ENCODE data around the gene PIEZO1.
A peak's percentile ranks its signal among the peaks of the same experiment; 100 is the strongest.

PIEZO1 gene

DNA sequence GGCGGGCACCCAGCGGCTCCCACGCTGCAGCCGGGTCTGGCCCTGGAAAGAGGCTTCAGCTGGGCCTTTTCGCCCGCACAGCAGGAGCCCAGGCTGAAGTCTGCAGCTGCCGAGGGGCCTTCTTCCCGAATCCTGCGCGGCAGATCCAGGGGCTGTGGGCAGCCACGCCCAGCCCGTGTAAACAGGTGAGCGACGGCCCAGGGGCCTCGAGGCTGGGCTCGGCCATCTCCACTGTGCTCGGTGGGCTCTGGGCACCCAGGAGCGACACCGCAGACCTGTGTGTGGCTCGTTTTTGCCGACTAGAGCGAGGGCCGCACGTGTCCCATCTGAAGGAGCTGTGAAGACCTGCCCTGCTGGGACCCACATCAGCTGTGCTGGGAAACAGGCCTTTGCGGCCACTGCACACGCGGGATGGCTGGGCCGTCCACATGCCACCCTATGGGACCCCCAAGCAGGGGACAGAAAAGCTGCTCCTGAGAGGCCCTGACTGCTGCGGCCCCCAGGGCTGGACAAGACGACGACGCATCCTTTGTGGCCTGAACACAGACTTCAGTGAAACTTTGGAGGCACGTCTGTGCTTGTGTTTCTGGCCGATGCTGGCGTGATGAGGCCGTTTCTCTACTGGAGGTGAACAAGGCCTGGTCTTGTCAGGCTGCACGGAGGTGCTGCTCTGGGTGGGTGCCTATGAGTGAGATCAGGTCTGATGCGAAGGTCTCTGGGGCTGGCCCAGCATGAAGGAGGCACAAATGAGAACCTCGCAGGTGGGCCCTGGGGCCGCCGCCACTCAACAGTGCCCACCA, 31.9 kb upstream of the PIEZO1 start:
- DNase-seq: no peak

DNA sequence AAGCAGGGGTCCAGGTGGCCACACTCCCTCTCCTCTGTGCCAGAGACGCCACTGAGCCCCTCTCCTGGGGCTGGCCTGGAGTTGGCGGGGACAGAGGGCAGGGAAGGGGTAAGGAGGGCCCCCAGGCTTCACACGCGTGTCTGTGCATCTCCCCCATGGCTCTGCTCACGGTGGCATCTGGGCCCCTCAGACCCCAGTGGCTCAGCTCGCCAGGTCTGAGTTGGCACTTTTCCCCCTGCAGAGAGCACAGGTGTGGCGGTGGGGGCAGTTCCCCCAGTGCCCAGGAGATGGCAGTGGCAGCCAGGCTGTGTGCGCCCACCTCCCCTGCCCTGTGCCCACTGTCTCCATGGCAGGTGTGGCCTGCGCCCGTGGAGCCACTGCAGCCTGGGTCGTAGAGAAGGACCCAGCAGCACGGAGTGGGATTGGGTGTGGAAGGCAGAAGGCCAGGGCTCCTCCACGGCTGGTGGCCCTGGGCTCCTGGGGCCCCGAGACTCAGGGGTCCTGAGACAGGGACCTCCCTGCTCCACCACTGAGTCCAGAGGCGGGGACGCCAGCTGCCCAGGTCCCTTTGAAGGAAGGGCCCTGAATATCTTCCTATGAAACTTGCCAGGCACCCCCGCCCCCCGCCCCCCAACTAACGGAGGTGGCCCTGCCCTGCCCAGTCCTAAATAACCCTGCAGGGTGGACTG, 31.0 kb upstream of the PIEZO1 start:
- DNase-seq: peak in 2 of 4 experiments; percentile 22 to 56

DNA sequence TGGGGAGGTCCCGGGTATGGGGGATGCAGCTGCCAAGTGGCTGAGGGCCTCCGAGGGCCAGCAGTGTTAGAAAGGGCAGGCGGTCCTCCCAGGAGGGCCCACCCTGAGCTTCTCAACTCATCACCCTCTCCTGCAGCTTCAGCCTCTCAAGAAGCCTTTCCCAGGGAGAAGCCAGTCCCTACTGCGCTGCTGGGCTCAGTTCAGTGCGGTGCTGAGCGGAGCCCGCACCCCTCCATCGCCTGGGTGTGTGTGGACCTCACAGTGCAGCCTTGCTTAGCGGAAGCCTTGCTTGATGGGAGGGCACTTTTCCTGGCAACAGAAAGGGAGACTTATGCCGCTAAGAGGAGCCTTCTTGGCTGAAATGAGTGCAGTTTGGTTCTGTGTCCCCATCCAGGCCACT, 30.2 kb upstream of the PIEZO1 start:
- no peak for DNase-seq

DNA sequence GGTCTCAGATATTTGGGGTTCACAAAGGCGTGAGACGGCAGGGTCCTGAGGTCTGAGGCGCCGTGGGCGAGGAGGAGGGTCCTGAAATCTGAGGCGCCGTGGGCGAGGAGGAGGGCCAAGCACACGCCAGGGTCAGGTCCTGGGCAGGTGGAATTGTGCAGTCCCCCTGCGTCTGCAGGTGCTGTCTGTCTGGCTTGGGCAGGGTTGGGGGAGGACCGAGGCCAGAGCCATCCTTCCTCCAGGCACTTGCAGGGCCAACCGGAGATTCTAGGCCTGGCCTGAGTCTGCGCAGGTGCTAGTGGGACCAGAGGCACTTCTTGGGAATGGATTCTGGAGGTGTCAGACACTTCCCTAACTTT, 29.1 kb upstream of the PIEZO1 start:
- no peak for DNase-seq

DNA sequence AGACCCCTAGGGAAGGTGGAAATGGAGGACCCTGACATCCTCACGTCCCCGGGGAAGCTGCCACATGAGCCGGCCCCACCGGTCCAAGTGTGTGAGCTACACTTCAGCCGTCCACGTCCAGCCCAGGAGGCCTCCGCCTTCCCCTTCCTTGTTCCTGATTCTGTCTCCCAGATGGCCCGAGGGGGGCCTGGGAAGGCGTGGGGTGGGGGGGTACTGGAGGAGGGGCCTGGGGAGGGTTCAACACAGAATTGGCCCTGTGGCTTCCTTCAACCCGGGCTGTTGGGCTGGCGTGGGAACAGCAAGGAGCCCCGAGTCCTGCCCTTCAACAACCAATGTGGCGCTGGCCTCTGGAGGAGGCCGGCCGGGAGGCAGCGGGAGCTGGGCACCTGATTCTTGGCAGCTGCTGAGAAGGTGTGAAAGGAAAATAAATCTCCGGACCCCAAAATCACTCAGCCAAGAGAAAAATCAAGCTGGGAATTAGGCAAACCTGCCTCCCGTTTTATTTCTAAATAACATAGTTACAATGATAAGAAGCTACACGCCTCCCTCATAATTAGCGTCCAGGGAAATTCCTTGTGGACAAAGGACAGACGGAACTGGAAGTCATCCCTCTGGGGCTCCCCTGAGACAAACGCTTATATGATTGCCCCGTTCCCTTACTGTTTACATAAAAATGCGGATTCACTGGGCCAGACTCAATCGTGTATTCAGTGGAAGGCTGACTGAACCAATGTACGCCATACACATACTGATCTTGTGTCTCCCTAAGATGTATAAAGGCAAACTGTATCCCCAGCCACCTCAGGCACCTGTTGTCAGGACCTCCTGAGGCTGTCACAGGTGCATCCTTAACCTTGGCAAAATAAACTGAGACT, 28.5 kb upstream of the PIEZO1 start:
- DNase-seq: no peak

DNA sequence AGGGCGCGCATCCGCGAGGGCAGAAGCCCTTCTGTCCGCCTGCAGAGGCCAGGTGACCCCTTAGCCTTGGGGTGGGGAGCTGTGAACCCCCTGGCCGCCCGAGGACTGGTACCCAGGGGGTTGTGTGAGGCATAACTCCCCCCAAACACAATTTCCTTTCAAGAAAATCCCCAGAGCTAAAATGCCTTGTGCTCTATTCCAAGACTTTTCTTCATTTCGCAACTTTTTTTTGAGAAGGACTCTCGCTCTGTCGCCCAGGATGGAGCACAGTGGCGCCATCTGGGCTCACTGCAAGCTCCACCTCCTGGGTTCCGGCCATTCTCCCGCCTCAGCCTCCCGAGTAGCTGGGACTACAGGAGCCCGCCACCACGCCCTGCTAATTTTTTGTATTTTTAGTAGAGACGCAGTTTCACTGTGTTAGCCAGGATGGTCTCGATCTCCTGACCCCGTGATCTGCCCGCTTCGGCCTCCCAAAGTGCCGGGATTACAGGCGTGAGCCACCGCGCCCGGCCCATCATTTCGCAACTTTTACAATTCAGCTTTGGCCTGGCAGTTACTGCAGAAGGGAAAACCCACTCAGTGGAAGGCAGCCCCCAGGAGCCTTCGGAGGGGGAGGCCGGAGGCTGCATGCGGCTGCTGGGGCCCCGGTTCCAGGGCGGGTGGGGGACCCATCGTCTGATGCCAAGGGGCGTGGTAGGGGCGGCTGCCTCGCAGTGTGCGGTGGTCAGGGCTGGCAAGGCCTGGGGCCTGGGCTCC, 27.7 kb upstream of the PIEZO1 start:
- no peak for DNase-seq

DNA sequence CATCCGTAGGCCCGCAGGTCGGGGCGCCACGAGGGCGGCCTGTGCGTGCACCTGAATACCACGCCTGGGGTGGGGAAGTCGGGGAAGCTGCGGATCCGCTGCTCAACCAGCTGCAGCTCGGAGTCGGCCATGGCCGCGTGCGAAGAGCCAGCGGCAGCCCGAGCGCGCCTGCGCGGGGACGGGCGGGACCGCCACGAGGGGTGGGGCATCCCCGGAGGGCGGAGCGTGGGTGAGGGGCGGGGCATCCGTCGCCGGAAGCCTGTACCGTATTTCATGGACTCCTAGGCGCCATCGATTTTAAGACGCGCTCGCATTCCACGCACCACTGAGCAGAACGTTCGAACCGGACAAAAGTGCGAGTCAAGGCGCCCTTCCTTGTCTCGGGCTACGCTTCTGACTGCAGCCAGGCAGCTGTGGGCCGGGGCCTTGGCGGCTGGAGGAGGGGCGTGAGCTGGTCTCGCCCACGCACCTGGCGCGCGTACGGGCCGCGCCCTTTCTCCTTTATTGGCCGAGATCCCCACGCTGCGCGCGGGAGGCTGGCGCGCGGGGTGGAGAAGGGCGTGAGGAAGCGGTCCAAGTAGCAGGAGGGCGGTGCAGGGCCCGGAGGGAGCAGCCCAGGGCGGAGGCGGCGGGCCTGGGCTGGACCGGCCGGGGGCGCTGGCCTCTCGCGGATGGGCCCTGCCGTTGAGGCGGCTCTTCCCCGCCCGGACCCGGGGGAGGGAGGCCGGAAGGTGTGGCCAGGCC, 26.9 kb upstream of the PIEZO1 start, which contains the start of gene APRT:
Gene APRT (minus strand): TSS at position 160 of the 744 bp plus-strand sequence. CDS start 29 bp downstream, at position 131.
- DNase-seq: peak; percentile 95 to 98 (median 98)

DNA sequence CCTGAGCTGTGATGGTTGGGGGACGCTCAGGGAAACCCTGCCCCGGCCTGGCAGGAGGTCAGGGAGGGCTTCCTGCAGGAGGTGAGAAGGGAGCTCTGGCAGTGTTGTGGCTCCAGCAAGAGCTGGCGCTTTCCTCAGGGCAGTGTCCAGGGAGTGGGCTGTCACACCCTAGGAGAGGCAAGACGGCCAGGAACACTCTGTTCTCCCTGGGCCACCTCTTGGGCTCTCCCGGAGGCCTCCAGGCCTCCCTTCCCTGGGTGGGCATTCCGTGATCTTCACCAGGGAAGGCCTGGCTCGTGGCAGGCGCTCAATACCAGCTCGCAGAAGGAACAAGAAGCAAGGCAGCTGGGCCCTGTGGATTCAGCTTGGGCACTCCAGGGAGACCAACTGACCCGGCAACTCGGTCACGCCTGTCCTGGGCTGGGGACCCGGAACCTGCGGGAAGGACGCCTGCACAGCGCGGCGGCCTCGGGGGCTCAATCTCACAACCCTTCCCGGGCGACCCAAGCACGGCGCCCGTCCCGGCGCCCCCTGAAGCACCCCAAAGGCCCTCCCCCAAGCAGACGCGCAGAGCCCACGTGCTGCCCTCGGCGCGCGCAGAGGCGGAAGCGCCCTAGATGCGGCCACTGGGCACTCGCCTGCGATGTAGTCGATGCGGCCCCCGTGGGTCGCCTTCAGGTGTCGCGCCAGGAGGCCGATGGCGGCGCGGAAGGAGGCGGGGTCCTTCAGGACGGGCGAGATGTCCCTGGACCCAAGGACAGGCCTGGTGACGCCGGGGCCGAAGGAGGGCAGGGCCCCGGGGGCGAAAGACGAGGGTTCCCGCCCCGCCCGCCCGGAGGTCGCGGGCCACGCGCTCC, 26.1 kb upstream of the PIEZO1 start:
- peak in 3 of 4 experiments; percentile 40 to 69 (median 59) for DNase-seq

DNA sequence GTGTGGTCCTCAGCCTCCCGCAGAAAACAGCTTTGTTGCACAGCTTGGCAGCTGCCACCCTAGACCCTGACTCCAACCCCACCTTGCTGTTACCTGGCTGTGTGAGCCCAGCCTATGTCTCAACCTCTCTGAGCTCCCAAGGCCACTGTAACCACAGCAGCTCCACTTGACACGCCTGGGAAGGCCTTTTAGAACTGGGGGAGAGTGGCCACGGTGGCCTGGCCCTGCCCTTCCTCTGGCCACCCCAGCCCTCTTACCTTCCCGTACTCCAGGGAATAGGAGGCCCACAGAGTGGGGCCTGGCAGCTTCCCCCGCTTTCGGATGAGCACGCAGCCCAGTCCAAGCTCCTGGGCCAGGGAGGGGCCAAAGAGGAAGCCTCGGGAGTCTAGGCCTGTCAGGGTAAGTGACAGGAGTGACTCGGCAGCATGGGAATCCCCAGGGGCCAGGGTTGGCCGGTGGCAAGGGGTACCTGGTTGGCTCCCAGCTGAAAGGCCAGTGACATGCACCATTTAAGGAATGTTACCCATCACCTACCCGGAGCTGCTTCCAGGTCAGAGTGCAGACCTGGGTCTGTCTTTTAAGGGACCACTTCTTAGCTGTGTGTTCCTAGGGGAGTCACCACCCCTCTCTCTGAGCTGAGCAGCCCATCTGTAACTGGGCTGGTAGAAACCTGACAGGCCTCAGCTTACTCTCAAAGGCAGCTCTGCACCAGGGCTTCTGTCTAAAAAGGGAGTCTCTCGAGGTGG, 25.3 kb upstream of the PIEZO1 start:
- DNase-seq: no peak

DNA sequence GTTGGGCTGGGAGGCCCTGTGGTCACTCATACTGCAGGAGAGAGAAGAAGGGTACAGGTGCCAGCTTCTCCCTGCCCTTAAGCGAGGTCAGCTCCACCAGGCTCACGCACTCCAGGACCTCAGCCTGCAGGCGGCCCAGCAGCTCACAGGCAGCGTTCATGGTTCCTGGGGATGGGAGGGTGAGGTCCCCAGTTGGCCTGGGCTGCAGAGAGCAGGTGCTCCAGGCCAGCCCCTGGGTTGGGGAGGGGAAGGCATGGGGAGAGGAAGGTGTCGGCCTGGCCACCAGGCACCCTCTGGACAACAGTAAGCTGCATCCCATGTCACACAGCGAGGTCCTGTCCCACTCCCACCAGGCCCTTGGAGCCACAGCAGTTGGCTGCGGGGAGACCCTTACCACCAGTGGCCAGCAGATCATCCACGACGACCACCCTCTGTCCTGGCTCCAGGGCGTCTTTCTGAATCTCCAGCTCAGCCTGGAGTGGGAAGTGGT, 24.7 kb upstream of the PIEZO1 start:
- DNase-seq: no peak

DNA sequence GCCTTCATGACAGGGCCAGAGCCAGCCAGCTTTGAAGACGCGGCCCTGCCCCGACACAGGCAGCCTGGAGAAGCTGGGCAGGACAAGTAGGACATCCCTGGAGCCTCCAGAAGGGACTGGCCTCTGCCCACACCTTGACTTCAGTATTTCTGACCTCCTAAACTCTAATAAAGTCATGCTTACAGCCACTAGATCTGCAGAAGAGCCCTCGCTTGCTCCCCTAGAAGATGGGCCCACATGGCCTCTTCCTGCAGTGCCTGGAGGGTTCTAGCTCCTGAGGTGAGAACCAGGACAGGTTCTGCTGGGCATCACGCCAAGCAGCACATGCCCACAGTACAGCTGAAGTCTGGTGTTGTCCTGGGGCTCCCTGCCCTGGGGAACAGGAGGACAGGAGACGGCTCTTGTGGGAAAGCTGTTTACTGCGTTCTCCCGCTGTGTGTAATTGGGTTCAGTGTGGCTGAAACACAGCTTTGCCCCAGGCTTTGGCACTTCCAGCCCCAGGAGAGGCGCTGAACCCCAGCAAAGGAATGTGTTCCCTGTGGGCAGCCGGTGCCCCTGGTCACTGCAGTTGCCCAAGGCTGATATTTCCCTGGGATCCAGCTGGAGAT, 24.2 kb upstream of the PIEZO1 start:
- no peak for DNase-seq

DNA sequence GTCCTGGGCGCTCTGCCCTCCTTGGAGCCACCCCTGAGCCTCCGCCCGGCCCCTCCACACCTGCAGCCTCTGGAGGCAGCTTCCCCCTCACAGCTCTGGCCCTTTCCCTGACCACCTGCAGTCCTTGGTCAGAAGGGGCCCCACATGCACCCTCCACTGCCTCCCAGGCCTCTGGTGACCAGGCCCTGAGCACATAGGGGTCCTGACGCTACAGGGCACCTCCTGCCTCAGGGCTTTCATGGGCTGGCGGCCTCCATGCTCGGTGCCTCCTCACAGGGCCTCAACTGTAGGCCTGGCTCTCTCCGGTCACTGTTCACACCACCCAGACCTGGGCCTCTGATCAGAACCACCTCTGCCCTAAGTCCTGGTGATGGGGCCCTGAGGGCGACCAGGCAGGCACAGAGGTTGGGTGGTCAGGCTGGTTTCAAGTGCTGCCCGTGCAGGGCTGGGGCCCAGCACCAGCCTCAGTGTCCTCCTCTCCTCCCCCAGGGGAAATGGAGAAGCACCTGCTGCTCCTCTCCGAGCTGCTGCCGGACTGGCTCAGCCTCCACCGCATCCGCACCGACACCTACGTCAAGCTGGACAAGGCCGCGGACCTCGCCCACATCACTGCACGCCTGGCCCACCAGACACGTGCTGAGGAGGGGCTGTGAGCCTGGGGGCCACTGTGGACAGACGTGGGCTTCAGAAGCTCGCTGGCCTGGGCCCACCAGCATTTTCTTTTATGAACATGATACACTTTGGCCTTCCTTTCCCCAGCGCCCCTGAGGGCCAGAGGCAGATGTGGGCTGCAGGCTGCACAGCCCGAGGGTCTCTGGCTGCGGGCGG, 22.8 kb upstream of the PIEZO1 start:
- DNase-seq: no peak

DNA sequence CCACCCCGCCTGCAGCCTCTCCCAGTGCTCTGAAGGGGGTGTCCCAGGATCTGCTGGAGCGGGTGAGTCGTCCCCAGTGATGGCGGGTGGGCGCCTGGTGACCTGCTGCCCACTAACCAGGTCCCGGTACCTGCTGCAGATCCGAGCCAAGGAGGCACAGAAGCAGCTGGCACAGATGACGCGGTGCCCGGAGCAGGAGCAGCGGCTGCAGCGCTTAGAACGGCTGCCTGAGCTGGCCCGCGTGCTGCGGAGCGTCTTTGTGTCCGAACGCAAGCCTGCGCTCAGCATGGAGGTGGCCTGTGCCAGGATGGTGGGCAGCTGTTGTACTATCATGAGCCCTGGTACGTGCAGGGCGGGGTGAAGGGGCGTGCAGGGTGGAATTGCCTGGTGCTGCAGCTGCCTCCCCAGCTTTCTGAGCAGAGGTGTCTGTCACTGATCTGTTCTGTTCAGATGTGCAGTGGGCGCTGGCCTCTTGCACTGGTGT, 22.2 kb upstream of the PIEZO1 start:
- DNase-seq: no peak

DNA sequence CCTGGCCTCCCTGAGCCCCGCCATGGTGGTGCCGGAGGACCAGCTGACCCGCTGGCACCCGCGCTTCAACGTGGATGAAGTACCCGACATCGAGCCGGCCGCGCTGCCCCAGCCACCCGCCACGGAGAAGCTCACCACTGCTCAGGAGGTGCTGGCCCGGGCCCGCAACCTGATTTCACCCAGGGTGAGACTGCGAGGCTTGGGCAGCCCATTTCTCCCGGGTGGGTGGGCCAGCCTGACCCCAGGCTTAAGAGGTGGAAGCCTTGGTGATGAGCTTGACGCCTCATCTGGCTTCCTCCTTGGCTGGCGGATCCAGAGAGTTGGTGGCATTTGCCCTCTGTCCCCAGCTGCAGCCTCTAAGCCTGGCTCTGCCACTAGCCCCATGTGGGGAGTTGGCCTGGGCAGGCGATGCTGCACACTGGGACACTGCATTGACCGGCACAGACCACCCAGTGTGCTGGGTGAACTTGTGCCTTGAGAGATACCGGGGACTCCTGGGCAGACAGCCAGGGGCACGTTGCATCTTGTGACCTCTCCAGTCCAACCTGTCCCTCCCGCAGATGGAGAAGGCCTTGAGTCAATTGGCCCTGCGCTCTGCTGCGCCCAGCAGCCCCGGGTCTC, 21.6 kb upstream of the PIEZO1 start:
- no peak for DNase-seq

DNA sequence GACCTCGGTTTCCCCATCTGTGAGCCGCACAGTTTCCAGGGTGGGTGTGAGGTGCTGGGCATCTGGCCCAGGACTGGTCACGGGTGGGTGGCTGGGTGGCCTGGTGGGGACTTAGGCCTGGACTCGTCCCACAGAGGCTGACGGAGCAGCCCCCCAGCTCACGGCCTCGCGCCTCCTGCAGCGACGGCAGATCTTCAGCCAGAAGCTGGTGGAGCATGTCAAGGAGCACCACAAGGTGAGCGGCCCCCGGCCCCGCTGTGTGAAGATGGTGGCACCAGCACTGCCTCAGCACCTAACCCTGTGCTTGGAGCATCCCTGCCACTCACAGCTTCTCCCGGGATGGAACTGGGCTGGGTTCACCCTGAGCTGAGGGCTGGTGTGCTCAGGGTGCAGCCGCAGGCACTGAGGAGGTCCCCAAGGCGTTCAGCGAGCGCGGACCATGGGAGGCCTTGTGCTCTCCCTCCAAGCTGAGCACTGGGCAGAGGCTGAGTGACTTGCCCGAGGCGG, 20.9 kb upstream of the PIEZO1 start:
- DNase-seq: no peak

DNA sequence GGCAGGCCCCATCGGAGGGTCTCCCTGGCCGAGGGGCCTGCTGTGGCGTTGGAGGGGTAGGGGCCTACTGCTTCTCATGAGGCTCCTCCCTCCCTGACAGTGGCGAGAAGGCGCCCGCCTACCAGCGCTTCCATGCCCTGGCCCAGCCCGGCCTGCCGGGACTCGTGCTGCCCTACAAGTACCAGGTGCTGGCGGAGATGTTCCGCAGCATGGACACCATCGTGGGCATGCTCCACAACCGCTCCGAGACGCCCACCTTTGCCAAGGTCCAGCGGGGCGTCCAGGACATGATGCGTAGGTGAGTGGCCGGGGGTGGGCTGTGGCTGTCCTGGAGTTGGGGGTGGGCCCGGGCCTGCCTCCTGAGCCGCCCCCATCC, 20.3 kb upstream of the PIEZO1 start:
- no peak for DNase-seq

DNA sequence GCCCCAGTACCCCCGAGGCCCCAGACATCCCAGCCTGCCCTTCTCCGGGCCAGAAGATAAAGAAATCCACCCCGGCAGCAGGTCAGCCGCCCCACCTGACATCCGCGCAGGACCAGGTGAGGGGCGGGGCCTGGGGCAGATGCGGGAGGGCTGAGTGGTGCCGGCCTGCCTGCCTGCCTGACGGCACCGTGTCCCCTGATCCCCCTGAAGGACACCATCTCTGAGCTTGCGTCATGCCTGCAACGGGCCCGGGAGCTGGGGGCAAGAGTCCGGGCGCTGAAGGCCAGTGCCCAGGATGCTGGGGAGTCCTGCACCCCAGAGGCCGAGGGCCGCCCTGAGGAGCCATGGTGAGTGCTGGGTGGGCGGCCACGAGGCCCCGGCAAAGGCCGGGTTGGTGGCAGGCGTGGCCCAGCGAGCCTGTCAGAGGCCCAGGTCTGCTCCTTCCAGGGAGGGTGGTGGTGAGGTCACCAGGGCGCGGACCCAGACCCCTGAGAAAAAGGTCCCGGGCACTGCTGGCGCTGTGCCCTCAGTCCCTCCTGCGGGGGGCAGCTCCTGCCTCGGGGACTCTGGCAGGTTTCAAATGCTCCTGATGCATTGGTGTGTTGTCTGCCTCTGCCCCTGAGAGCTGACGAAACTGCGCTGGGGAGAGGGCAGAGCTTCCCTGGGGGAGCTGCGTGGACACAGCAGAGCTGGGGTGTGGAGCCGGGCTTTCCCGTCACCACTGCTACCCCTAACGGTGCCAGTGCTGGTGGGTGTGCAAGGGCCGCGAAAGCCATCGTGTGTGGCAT, 19.7 kb upstream of the PIEZO1 start:
- DNase-seq: peak in 1 of 4 experiments; percentile 16

Data from activated naive CD4-positive, alpha-beta T cell (primary cell).